Lower leg skin (tissue), 3 donors: ENCODE results near the gene FAM229B.

ENCODE experiments used
- CTCF ChIP-seq, 3 donors: fragments of 450-650 bp; IDR thresholded peaks; one replicate each; pipeline ENCODE4 v1.5.1; 2016; ENCODE audit warnings: antibody characterized with exemption in 3 of 3, mild to moderate bottlenecking in 3 of 3, moderate library complexity in 2 of 3
- POLR2A ChIP-seq, 2 donors: fragments of 450-650 bp; IDR thresholded peaks; one replicate each; pipeline ENCODE4 v1.6.1; 2016 to 2017; ENCODE audit warnings: antibody characterized with exemption in 2 of 2, mild to moderate bottlenecking in 1 of 2, moderate library complexity in 1 of 2

DNA sequence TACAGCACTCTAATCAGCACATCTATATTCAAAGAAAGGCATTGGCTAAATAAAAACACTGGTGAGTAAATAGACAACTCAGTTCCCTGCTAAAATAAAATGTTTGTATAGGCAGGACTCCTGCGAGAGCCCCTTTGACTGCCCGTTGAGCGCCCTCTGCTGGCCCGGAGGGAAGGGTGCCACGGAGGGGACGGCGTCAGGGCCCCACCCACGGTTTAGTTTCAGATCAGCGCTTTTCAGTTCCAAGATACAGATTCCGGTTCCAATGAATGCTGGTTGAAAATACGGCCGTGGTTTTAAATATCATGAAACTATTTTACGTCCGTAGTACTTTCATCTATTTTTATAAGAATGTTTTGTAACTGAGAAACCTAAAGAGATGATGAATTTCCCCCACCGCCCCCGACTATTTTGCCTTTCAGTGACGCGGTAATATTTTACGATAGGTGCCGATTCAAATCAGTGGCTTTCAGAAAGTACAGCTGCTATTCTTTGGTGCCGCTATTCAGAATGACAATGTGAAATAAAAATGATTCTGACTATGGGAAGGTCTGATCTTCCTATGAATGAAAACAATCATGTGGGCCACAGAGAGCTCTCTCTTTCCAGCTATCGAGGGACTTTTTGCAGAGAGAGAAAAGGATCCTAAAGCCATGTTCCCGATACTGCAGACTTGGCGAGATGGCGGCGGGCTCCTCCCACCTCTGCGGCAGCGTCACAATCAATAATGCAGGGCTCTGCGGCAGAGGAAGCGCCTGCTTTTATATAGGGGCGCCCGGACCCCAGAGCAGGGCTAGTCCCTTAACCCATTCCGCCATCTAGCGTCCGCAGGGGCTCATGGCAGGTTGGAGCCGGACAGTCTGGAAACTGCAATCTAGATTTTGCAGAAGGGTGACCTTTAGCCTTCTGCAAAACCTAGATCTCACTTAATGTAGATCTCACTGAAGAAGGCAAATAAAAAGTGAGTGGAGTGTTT is 44.1 kb upstream of the FAM229B start:
- TF ChIP-seq CTCF (IDR thresholded peaks at IDR 0.05) = peak in 1 of 3 donors; percentile 93
- TF ChIP-seq POLR2A (IDR thresholded peaks at IDR 0.05) = no peak
